ENCODE results near the gene ASAP3. TPM values are rescaled to one million over a fixed set of nuclear protein-coding genes. Genes with fewer than 3 reads are reported as not detected.

ASAP3 gene
- 10 to 100 TPM; 17.6 to 39.0 (median 30.5) TPM for total RNA-seq

- H3K4me1 ChIP-seq = peaks cover 11 to 59% (median 18%) of the 10 kb centered on the region in 3 donors
- 3% methylated on average over 22 to 28 of the region's 84 CpGs for WGBS, 2 donors
- H3K27ac ChIP-seq = peak within 1 kb of the TSS; percentile 88 to 94 (median 91)
- no peak for DNase-seq
- TF ChIP-seq POLR2A (IDR thresholded peaks at IDR 0.05) (peak in 1 of 4 donors; percentile 57), CTCF (IDR thresholded peaks at IDR 0.05) (peak in 2 of 6 experiments; percentile 10 to 35)
- no peaks in the 10 kb centered on the region for H3K36me3 ChIP-seq
- no peaks in the 10 kb centered on the region for H3K27me3 ChIP-seq
- peak within 1 kb of the TSS; percentile 57 to 97 (median 90) for H3K4me3 ChIP-seq
- intact Hi-C loops (cut with DNase I) = no loop called here
- no peaks in the 10 kb centered on the region for H3K9me3 ChIP-seq
These were observed at the start of gene ASAP3 for GRCh38 chr1:23483321-23484252. Gene ASAP3 (minus strand): TSS chr1:23484179. CDS start chr1:23484133, 46 bp downstream.

GRCh38 chr1:23533246-23534023, 49.5 kb upstream of the ASAP3 start:
- Histone ChIP-seq H3K4me3 (no peak overlapping the region), H3K27ac (peak overlapping the region; percentile 72 to 93 (median 86)), H3K36me3 (no peaks in the 10 kb centered on the region), H3K4me1 (peaks cover 37 to 75% (median 53%) of the 10 kb centered on the region in 3 donors), H3K27me3 (peaks cover 0 to 8% (median 0%) of the 10 kb centered on the region in 4 donors), H3K9me3 (no peaks in the 10 kb centered on the region)
- DNase-seq = no peak
- TF ChIP-seq CTCF (IDR thresholded peaks at IDR 0.05) (no peak), POLR2A (IDR thresholded peaks at IDR 0.05) (peak in 1 of 4 donors; percentile 3)
- WGBS, 2 donors = 42 to 50% methylated on average over 5 to 6 of the region's 6 CpGs
- intact Hi-C loops (cut with DNase I) = no loop called here

GRCh38 chr1:23531562-23532094, 47.6 kb upstream of the ASAP3 start:
- Histone ChIP-seq H3K36me3 (no peaks in the 10 kb centered on the region), H3K27ac (peak overlapping the region; percentile 72 to 93 (median 86)), H3K9me3 (no peaks in the 10 kb centered on the region), H3K4me1 (peaks cover 55 to 93% (median 71%) of the 10 kb centered on the region in 3 donors), H3K27me3 (peaks cover 0 to 8% (median 0%) of the 10 kb centered on the region in 4 donors), H3K4me3 (peak overlapping the region in 3 of 4 donors; percentile 58 to 78 (median 72))
- TF ChIP-seq CTCF (IDR thresholded peaks at IDR 0.05) = no peak
- TF ChIP-seq POLR2A (IDR thresholded peaks at IDR 0.05) = no peak
- 17 to 44% methylated on average over 3 of the region's 5 CpGs for WGBS, 2 donors
- intact Hi-C loops (cut with DNase I) = no loop called here
- no peak for DNase-seq

- H3K4me1 ChIP-seq = peaks cover 60 to 99% (median 75%) of the 10 kb centered on the region in 3 donors
- no peaks in the 10 kb centered on the region for H3K36me3 ChIP-seq
- peak within 1 kb of the TSS; percentile 45 to 78 (median 65) for H3K4me3 ChIP-seq
- H3K9me3 ChIP-seq = no peaks in the 10 kb centered on the region
- 0% methylated on average over 20 to 35 of the region's 85 CpGs for WGBS, 2 donors
- H3K27me3 ChIP-seq = peaks cover 0 to 8% (median 0%) of the 10 kb centered on the region in 4 donors
- intact Hi-C loops (cut with DNase I) = no loop called here
- TF ChIP-seq POLR2A (IDR thresholded peaks at IDR 0.05) = peak in 2 of 4 donors; percentile 53 to 68
- TF ChIP-seq CTCF (IDR thresholded peaks at IDR 0.05) = no peak
- H3K27ac ChIP-seq = peak within 1 kb of the TSS; percentile 84 to 93 (median 89)
- DNase-seq = peak; percentile 45
These were observed 47.0 kb upstream of the ASAP3 start, which contains the start of gene E2F2 for GRCh38 chr1:23530747-23531561. Gene E2F2 (minus strand): TSS chr1:23531233. CDS start chr1:23530793, 440 bp downstream.
